NCI-H2171 treated with DMSO at 0.1 percent for 48 hours (cell line): ENCODE measurements around the gene POLR1D.
"Not testable (repeated sequence)": the region's sequence is repeated elsewhere in the genome, so short reads cannot be mapped to it uniquely, and the experiment has no call there.

Experiments
- DNase-seq: peaks from one replicate; lab custom pipeline; 2025; lab: John Stamatoyannopoulos, UW

POLR1D gene

GRCh38 chr13:27617881-27618321, 3.8 kb upstream of the POLR1D start:
- DNase-seq: no peak

DNA sequence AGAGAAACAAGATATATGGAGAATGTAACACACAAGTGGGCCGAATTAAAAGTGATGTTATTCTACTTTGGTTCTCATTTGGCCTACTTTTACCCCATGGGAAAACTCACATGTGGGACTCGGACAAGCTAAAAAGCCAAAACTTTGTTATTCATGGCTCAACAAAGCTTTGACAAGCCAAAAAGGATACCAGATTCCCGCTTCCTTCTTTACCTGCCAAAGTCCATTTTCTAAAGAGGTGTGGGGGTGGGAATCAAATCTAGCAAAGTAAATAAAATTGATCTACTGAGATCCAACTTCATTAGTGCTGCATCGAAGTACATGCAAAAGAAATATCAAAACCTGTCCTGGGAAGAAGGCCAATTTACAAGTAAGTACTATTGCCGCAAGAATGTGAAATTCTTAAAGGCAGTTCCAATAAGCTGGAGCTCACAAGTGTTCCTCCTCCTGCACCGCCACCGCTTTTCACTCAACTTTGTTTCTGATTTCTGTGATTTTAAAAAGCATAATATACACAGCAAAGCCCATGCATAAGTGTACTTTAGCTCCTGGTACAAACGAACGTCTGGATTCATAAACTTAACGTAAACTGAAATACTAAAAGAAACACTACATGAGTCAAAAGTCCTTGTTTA, 2.5 kb upstream of the POLR1D start:
- no peak for DNase-seq

GRCh38 chr13:27619728-27620376, 1.8 kb upstream of the POLR1D start:
- no peak for DNase-seq

GRCh38 chr13:27620377-27621115, 1.1 kb upstream of the POLR1D start, which contains the start of gene LNX2:
TSS of gene LNX2 (minus strand) at chr13:27620529. CDS start at chr13:27581703, 38,826 bp downstream.
- DNase-seq: peak; percentile 88

DNA sequence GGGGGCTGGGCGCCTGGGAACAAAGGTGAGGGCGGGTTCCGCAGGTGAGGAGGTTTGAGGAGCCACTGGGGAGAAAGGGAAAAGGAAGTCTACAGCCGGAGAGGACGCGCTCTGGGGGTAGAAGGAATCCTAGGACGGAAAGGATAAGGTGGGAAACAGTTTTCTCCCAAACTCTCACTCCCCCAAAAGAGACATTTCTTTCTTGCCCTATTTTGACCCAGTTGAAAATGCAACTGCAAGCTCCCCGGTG, 651 bp upstream of the POLR1D start:
- DNase-seq: peak; percentile 60

GRCh38 chr13:27622102-27622820, 569 bp downstream of the POLR1D start:
- DNase-seq: peak; percentile 9

DNA sequence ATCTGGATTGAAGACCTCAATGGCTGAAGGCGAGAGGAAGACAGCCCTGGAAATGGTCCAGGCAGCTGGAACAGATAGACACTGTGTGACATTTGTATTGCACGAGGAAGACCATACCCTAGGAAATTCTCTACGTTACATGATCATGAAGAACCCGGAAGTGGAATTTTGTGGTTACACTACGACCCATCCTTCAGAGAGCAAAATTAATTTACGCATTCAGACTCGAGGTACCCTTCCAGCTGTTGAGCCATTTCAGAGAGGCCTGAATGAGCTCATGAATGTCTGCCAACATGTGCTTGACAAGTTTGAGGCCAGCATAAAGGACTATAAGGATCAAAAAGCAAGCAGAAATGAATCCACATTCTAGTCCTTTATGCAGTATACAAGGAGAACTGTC, 1.2 kb downstream of the POLR1D start:
- no peak for DNase-seq

- DNase-seq: no peak
Observed at GRCh38 chr13:27624071-27624470, 2.4 kb downstream of the POLR1D start.

DNA sequence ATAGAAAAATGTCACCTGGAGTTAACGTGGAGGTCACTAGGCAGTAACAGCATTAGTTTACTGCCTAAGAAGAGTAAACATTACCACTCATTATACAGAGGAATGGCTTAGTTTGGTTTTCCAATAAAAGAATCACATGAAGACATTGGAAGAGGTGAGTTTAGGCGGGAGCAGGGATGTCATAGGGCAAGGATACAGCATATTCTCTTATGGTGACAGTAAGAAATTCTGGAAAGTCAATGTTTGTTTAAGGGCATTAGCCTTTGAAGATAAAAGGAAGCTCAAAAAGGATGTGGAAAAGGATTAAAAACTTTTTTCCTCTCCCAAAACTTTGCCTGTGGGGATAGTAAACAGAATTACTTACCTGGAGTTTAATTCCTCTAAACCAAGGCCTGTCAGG, 4.1 kb downstream of the POLR1D start:
- DNase-seq: no peak

DNA sequence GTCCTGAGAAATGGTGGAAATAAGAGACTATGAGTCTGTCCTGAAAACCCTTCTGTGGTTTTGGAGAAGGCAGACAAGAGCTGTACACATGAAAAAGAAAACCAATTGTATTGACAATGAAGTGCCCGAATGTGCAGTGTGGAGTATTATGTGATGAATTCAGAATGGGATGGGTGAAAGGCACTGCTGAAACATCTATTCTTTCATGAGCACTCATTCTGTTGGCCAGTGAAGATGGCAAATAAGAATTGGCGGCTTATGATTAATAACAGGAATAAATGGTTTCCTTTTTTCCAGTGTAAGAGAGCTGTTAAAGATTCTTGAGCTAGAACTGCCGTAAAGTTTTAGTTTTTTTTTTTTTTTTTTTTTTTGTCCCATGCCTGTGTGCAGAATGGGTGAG, 5.7 kb downstream of the POLR1D start:
- DNase-seq: no peak

GRCh38 chr13:27628081-27628480, 6.4 kb downstream of the POLR1D start:
- no peak for DNase-seq

GRCh38 chr13:27628766-27629165, 7.1 kb downstream of the POLR1D start:
- DNase-seq: not testable (repeated sequence)

DNA sequence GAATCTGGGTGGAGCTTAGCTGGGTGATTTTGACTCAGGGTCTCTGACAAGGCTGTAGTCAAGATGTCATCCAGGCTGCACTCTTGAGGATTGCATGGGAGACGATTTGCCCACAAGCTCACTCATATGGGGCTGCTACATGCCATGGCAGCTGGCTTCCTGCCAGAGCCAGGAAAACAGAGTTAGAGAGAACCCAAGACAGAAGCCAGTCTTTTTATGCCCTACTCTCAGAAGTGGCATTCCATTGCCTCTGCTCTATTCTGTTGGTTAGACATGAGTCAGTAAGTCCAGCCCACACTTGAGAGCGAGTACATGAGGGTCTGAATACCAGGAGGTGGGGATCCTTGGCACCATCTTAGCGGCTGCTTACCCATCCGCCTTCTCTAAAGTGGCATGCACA, 9.5 kb downstream of the POLR1D start:
- no peak for DNase-seq

- no peak for DNase-seq
Observed at GRCh38 chr13:27631665-27632064, 10.0 kb downstream of the POLR1D start.

DNA sequence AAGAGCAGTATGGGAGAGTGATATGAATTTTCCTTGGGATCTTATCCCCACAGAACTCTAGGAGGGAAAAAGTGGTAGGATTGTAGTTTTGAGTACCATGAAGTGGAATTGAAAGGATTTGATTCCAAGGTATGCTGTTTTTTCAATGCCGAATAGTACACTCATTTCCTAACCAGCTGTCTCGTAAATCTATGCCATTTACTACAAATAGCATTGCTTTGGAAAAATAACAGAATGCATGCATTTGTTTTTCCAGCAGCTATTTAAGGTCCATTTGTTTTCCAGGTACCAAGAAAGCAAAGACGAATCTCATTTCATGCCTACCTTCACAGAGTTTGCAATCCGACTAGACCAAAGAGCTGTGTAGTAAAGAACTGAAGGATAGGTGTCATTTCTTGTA, 10.5 kb downstream of the POLR1D start:
- DNase-seq: no peak

DNA sequence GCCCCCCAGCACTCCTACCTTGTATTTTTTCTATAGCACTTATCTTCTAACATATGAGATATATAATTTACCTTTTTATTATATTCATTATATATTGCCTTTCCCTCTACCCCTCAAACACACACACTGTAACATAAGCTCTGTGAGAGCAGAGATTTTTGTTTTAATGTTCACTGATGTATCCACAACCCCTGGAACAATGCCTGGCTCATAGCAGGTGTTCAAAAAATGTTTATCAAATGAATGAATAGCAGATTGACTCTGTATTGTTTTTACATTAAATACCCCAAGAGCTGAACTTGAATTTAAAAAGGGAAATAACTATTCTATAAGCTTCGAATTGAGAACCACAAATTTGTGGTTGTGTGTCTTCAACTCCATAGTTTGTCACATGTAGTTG, 11.0 kb downstream of the POLR1D start:
- no peak for DNase-seq

DNA sequence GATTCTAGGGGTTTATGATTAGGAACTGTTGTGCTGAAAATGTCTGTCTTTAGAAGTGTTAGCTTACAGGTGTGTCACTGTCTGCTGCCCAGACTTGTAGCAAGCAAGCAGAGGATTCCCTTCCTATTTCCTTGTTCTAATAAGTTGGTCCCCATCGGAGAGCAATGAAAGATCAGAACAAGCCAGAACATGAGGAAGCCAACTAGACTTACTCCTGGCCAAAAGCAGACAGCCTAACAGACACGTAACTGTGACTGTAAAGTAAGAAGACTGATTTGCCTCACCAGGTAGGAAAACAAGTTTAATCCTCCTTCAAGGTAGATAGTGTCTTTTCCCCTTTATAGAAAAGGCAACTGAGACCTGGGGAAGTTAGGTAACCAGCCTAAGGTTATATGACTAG, 12.5 kb downstream of the POLR1D start:
- no peak for DNase-seq

GRCh38 chr13:27634791-27635190, 13.1 kb downstream of the POLR1D start:
- DNase-seq: no peak

- no peak for DNase-seq
Observed at GRCh38 chr13:27635266-27635665, 13.6 kb downstream of the POLR1D start.

DNA sequence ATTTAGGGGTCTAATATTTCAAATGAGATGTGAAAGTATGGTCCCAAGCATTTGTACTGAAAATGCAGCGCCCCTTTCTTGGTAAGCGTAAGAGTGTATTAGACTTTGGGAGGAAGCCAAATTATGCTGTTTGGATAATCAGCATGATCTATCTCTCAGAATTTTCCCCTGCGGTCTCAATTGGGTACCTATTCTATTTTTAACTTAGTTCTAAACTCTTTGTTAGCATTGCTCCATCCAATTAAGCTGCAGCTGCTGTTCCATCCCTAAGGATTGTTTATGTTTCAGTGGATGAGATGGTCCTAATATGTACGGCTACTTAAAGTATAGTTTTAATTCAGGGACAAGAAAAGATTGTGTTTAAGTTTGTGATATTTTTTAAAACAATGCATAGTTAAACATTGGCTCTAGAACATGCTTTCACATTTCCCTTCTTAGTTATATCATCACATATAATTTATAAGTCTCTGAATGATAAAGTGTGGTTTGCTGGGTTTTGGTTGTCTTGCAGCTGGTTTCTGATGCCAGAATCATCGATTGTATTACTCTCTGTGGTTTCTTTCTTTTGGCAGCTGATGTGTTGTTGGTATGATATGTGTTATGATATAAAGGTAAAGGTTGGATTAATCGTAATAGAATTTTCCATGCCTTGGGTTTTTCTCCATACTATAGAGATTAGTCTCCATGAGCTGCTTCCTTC, 15.0 kb downstream of the POLR1D start:
- no peak for DNase-seq

- no peak for DNase-seq
Observed at GRCh38 chr13:27637289-27637626, 15.6 kb downstream of the POLR1D start.

DNA sequence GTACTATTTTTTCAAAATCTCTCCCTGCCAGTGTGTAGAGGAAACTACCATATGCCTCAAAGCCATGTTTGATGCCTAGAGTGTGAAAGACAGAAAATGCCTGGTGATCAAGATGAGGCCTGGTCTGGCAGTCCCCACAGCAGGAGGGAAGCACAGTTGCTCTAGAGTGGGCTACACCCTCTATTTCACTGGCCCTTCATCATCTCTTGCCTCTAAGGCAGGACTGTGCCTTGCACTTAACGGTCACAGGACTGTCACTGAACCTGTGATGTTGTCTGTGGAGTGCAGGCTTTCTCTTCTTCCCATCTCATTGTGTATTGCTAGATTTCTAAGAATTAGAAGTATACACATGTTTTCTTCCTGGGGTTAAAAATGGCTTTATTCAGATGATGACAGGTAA, 16.3 kb downstream of the POLR1D start:
- no peak for DNase-seq
